HG03378 (cell line): ENCODE data around the gene JMJD4.

ENCODE experiments used
- ATAC-seq: cut with Tn5 transposase; IDR thresholded peaks from one replicate; pipeline ENCODE4 v1.9.1; 2021; ENCODE audit warnings: mild to moderate bottlenecking, moderate library complexity; ENCODE audit not compliant: unreplicated experiment

The JMJD4 gene

GRCh38 chr1:227753999-227754711 is 19.1 kb upstream of the JMJD4 start:
- no peak for ATAC-seq

- no peak for ATAC-seq
Measured at GRCh38 chr1:227749916-227750710, 15.0 kb upstream of the JMJD4 start.

- ATAC-seq, result no peak
Measured at GRCh38 chr1:227749225-227749624, 14.1 kb upstream of the JMJD4 start.

GRCh38 chr1:227748496-227749182 is 13.5 kb upstream of the JMJD4 start:
- no peak for ATAC-seq

- no peak for ATAC-seq
Measured at GRCh38 chr1:227747948-227748495, 12.9 kb upstream of the JMJD4 start.

GRCh38 chr1:227747382-227747781 is 12.3 kb upstream of the JMJD4 start:
- no peak for ATAC-seq

- no peak for ATAC-seq
Measured at GRCh38 chr1:227746676-227747075, 11.6 kb upstream of the JMJD4 start.

- ATAC-seq, result no peak
Measured at GRCh38 chr1:227745568-227746265, 10.6 kb upstream of the JMJD4 start.

GRCh38 chr1:227744668-227745067 is 9.6 kb upstream of the JMJD4 start:
- no peak for ATAC-seq

- no peak for ATAC-seq
Measured at GRCh38 chr1:227742738-227743715, 7.9 kb upstream of the JMJD4 start.

GRCh38 chr1:227741166-227741870 is 6.2 kb upstream of the JMJD4 start:
- ATAC-seq, result no peak

- no peak for ATAC-seq
Measured at GRCh38 chr1:227740401-227740960, 5.4 kb upstream of the JMJD4 start.

GRCh38 chr1:227739636-227740035 is 4.5 kb upstream of the JMJD4 start:
- no peak for ATAC-seq

GRCh38 chr1:227738820-227739219 is 3.7 kb upstream of the JMJD4 start:
- ATAC-seq, result no peak

GRCh38 chr1:227736814-227737432 is 1.8 kb upstream of the JMJD4 start:
- no peak for ATAC-seq

- no peak for ATAC-seq
Measured at GRCh38 chr1:227735539-227736285, 610 bp upstream of the JMJD4 start.

- peak; percentile 13 for ATAC-seq
Measured at GRCh38 chr1:227734546-227734855, 601 bp downstream of the JMJD4 start.
